ENCODE data around the gene BCL7C.

Gene BCL7C

DNA sequence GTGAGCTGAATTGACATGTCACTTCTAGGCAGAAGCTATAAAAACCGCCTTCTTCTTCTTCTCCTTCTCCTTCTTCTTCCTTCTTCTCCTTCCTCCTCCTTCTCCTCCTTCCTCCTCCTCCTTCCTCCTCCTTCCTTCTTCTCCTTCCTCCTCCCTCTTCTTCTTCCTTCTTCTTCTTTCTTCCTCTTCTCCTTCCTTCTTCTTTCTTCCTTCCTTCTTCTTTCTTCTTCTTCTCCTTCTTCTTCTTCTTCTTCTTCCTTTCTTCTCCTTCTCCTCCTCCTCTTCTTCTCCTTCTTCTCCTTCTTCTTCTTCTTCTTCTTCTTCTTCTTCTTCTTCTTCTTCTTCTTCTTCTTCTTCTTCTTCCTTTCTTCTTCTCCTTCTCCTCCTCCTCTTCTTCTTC is 24.7 kb upstream of the BCL7C start:
- no peak overlapping the region for H3K9ac ChIP-seq (ENCODE audit: low read length)
- H3K9me2 ChIP-seq (ENCODE audit: low read depth, low read length): no peaks in the 10 kb centered on the region
- H3K9me3 ChIP-seq (ENCODE audit: low read length): no peaks in the 10 kb centered on the region
- no peak overlapping the region for H2AFZ ChIP-seq (ENCODE audit: low read length)
- no peaks in the 10 kb centered on the region for H3K36me3 ChIP-seq (ENCODE audit: insufficient read depth, low read length)
- H3K4me2 ChIP-seq (ENCODE audit: low read length): no peak overlapping the region
- H3K79me2 ChIP-seq (ENCODE audit: insufficient read depth, low read length): no peaks in the 10 kb centered on the region
- H4K20me1 ChIP-seq (ENCODE audit: insufficient read depth, low read length): no peaks in the 10 kb centered on the region
- H3K27ac ChIP-seq (ENCODE audit: low read depth, low read length, poor library complexity, severe bottlenecking): no peak overlapping the region
- no peak overlapping the region for H3K4me3 ChIP-seq (ENCODE audit: low read depth, low read length, poor library complexity, severe bottlenecking)
- H3K4me1 ChIP-seq (ENCODE audit: insufficient read depth, low read length, severe bottlenecking): peaks cover 6% of the 10 kb centered on the region
- TF ChIP-seq, protein P1, sequence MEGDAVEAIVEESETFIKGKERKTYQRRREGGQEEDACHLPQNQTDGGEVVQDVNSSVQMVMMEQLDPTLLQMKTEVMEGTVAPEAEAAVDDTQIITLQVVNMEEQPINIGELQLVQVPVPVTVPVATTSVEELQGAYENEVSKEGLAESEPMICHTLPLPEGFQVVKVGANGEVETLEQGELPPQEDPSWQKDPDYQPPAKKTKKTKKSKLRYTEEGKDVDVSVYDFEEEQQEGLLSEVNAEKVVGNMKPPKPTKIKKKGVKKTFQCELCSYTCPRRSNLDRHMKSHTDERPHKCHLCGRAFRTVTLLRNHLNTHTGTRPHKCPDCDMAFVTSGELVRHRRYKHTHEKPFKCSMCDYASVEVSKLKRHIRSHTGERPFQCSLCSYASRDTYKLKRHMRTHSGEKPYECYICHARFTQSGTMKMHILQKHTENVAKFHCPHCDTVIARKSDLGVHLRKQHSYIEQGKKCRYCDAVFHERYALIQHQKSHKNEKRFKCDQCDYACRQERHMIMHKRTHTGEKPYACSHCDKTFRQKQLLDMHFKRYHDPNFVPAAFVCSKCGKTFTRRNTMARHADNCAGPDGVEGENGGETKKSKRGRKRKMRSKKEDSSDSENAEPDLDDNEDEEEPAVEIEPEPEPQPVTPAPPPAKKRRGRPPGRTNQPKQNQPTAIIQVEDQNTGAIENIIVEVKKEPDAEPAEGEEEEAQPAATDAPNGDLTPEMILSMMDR (IDR thresholded peaks at IDR 0.05; ENCODE audit: low read length): no peak
- no peak for TF ChIP-seq EZH2 (IDR thresholded peaks at IDR 0.05; ENCODE audit: borderline replicate concordance, low read length)
- H3K27me3 ChIP-seq (ENCODE audit: insufficient read depth, low read length): no peaks in the 10 kb centered on the region
- no peaks in the 10 kb centered on the region for H3F3A ChIP-seq (ENCODE audit: insufficient read depth, low read length)

DNA sequence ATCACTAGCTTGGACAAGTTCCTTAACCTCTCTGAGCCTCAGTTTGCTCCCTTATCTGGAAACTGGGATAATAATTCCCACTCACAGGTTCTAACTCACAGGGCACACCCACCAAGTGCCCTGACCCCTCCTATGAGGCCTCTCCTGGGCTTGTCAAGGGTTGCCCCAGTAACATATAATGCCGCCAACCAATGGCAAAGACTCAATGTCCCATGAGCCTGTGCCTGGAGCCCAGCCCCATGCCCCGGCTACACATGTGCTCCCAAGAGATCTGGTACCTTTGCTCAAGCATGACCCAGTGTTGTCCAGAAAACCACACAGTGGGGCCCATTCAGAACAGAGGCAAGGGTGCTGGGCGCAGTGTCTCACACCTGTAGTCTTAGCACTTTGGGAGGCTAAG is 21.0 kb upstream of the BCL7C start:
- no peak overlapping the region for H3K4me2 ChIP-seq (ENCODE audit: low read length)

DNA sequence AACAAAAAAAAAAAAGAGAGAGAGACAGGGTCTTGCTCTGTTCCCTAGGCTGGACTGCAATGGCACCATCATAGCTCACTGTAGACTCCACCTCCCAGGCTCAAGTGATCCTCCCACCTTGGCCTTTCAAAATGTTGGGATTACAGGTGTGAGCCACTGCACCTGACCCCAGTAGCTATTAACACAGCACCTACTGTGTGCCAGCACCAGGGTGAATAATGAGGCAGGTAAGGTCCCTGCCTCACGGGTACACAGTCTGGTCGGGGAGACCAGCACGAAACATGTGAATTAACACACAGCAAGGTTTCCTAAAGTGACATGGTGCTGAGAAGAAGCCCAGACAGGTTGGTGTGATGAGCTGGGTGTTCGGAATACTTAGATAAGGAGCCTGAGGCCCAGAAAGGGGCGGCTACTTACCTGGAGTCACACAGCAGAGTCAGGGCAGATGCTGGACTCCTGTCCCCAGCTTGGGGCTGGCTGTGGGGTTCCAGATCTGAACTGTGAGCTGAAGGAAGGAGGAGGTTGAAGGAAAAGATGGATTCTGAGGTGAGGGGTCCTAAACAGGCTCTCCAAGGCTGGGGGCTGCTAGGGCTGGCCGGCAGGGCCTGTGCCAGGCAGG is 19.0 kb upstream of the BCL7C start:
- H3K9me3 ChIP-seq (ENCODE audit: low read length): no peaks in the 10 kb centered on the region
- no peak overlapping the region for H3K4me2 ChIP-seq (ENCODE audit: low read length)
- H3K9ac ChIP-seq (ENCODE audit: low read length): no peak overlapping the region
- no peak overlapping the region for H3K27ac ChIP-seq (ENCODE audit: low read depth, low read length, poor library complexity, severe bottlenecking)
- H2AFZ ChIP-seq (ENCODE audit: low read length): no peak overlapping the region
- no peaks in the 10 kb centered on the region for H3K79me2 ChIP-seq (ENCODE audit: insufficient read depth, low read length)
- H3K27me3 ChIP-seq (ENCODE audit: insufficient read depth, low read length): no peaks in the 10 kb centered on the region
- H3K4me1 ChIP-seq (ENCODE audit: insufficient read depth, low read length, severe bottlenecking): no peaks in the 10 kb centered on the region
- no peaks in the 10 kb centered on the region for H3F3A ChIP-seq (ENCODE audit: insufficient read depth, low read length)
- no peaks in the 10 kb centered on the region for H3K9me2 ChIP-seq (ENCODE audit: low read depth, low read length)
- no peaks in the 10 kb centered on the region for H4K20me1 ChIP-seq (ENCODE audit: insufficient read depth, low read length)
- no peak for TF ChIP-seq EZH2 (IDR thresholded peaks at IDR 0.05; ENCODE audit: borderline replicate concordance, low read length)
- TF ChIP-seq, protein P1 (IDR thresholded peaks at IDR 0.05; ENCODE audit: low read length): no peak
- no peaks in the 10 kb centered on the region for H3K36me3 ChIP-seq (ENCODE audit: insufficient read depth, low read length)
- H3K4me3 ChIP-seq (ENCODE audit: low read depth, low read length, poor library complexity, severe bottlenecking): no peak overlapping the region

More for the DNA sequence above, 21.0 kb upstream of the BCL7C start:
- no peak for TF ChIP-seq EZH2 (IDR thresholded peaks at IDR 0.05; ENCODE audit: borderline replicate concordance, low read length)
- TF ChIP-seq, protein P1 (IDR thresholded peaks at IDR 0.05; ENCODE audit: low read length): no peak
- no peaks in the 10 kb centered on the region for H3K9me2 ChIP-seq (ENCODE audit: low read depth, low read length)
- H3K36me3 ChIP-seq (ENCODE audit: insufficient read depth, low read length): no peaks in the 10 kb centered on the region
- no peaks in the 10 kb centered on the region for H3K27me3 ChIP-seq (ENCODE audit: insufficient read depth, low read length)
- H3F3A ChIP-seq (ENCODE audit: insufficient read depth, low read length): no peaks in the 10 kb centered on the region
- no peaks in the 10 kb centered on the region for H4K20me1 ChIP-seq (ENCODE audit: insufficient read depth, low read length)
- no peak overlapping the region for H3K9ac ChIP-seq (ENCODE audit: low read length)
- no peak overlapping the region for H3K27ac ChIP-seq (ENCODE audit: low read depth, low read length, poor library complexity, severe bottlenecking)
- no peaks in the 10 kb centered on the region for H3K79me2 ChIP-seq (ENCODE audit: insufficient read depth, low read length)
- H3K4me1 ChIP-seq (ENCODE audit: insufficient read depth, low read length, severe bottlenecking): no peaks in the 10 kb centered on the region
- H2AFZ ChIP-seq (ENCODE audit: low read length): no peak overlapping the region
- H3K4me3 ChIP-seq (ENCODE audit: low read depth, low read length, poor library complexity, severe bottlenecking): no peak overlapping the region
- H3K9me3 ChIP-seq (ENCODE audit: low read length): no peaks in the 10 kb centered on the region

All from OCI-LY1 (cell line).